PC-9 (cell line): ENCODE results near the gene SACM1L. TPM values are rescaled to one million over a fixed set of nuclear protein-coding genes. Genes with fewer than 3 reads are reported as not detected.

Experiments
- BruUV-seq: library from RNA; stranded (reverse); fragments of 400-500 nt; replicated peaks from 2 replicates; lab custom pipeline; 2021; lab: Mats Ljungman, UMichigan
- CTCF ChIA-PET: fragments of 300-600 bp; sonication (Branson Sonifier 250); formaldehyde crosslinking; loops from one replicate; lab custom pipeline; 2022; ENCODE audit warnings: antibody characterized with exemption; lab: Charles Lee
- POLR2A ChIA-PET: fragments of 300-600 bp; sonication (Branson Sonifier 250); formaldehyde crosslinking; loops from one replicate; lab custom pipeline; 2022; ENCODE audit warnings: antibody characterized with exemption; ENCODE audit not compliant: unreplicated experiment; lab: Charles Lee
- DNase-seq, 2 experiments: peaks; one replicate each; pipeline versions ENCODE4 v3.0.0 to v3.0.0-alpha.2; 2015 to 2022; ENCODE audit warnings: mixed read lengths in 1 of 2
- H2AFZ ChIP-seq: fragments of 200-600 bp; sonication (generic); 2 replicates; pipeline ENCODE4 v1.8.1; 2017; ENCODE audit warnings: antibody characterized with exemption
- H3F3A ChIP-seq: fragments of 200-600 bp; sonication (generic); 2 replicates; pipeline ENCODE4 v1.8.1; 2017; ENCODE audit warnings: antibody characterized with exemption, mild to moderate bottlenecking, low read depth; ENCODE audit not compliant: insufficient read depth
- H3K27ac ChIP-seq: fragments of 200-600 bp; sonication (generic); 2 replicates; pipeline ENCODE4 v1.6.1; 2016; ENCODE audit warnings: mixed run types
- H3K27me3 ChIP-seq: fragments of 200-600 bp; sonication (generic); 2 replicates; pipeline ENCODE4 v1.6.1; 2016; ENCODE audit warnings: low read depth, mixed run types; ENCODE audit not compliant: insufficient read depth
- H3K36me3 ChIP-seq: fragments of 200-600 bp; sonication (generic); 2 replicates; pipeline ENCODE4 v1.6.1; 2016; ENCODE audit warnings: low read depth, mixed run types
- H3K4me1 ChIP-seq: fragments of 200-600 bp; sonication (generic); replicated peaks from 2 replicates; pipeline ENCODE4 v1.6.1; 2016; ENCODE audit warnings: mixed run types; ENCODE audit not compliant: insufficient read depth
- H3K4me2 ChIP-seq: fragments of 200-600 bp; sonication (generic); 2 replicates; pipeline ENCODE4 v1.6.1; 2017; ENCODE audit warnings: mixed run types
- H3K4me3 ChIP-seq: fragments of 200-600 bp; sonication (generic); 2 replicates; pipeline ENCODE4 v1.6.1; 2016; ENCODE audit warnings: mixed run types
- H3K79me2 ChIP-seq: fragments of 200-600 bp; sonication (generic); 2 replicates; pipeline ENCODE4 v1.6.1; 2017; ENCODE audit warnings: low read depth, mixed run types
- H3K9me2 ChIP-seq: fragments of 200-600 bp; sonication (generic); 2 replicates; pipeline ENCODE4 v1.8.1; 2017; ENCODE audit warnings: mild to moderate bottlenecking; ENCODE audit not compliant: insufficient read depth
- H3K9me3 ChIP-seq: fragments of 200-600 bp; sonication (generic); 2 replicates; pipeline ENCODE4 v1.8.1; 2016; ENCODE audit warnings: low read depth; ENCODE audit not compliant: insufficient read depth
- H4K20me1 ChIP-seq: fragments of 200-600 bp; sonication (generic); 2 replicates; pipeline ENCODE4 v1.8.1; 2017; ENCODE audit not compliant: insufficient read depth
- CTCF ChIP-seq: fragments of 200-600 bp; sonication (generic); conservative IDR thresholded peaks from 2 replicates; pipeline ENCODE4 v1.6.1; 2017; ENCODE audit warnings: mixed run types, antibody characterized with exemption, mild to moderate bottlenecking, moderate library complexity
- EZH2 ChIP-seq: fragments of 200-600 bp; sonication (generic); IDR thresholded peaks from 2 replicates; pipeline ENCODE4 v1.8.0; 2017; ENCODE audit warnings: antibody characterized with exemption, low read depth
- intact Hi-C: fragments of 100-400 bp; cut with micrococcal nuclease; formaldehyde crosslinking; loops from one replicate; pipeline ENCODE4 v1.10.0; 2022; ENCODE audit not compliant: unreplicated experiment
- total RNA-seq: library from RNA; stranded (reverse); gene quantifications from 2 replicates; pipeline ENCODE4 v1.2.3, GENCODE V29; 2021

The SACM1L gene
- total RNA-seq, 1 experiment from 2014 or later = 33.9 TPM

DNA sequence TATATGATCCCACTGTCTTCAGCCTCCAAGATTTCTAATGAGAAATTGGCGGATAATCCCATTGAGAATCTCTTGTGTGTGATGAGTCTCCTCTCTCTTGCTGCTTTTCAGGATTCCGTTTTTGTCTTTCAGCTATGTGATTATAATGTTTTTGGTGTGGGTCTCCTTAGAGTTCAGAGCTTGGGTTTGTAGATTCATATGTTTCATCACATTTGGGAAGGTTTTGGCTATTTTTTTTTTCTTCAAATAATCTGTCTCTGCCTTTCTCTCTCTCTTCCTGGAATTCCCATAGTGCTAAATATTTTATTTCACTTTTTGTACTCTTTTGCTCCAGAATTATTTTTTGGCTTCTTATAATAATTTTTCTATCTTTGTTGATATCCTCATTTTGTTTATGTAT lies 40.4 kb downstream of the SACM1L start:
- no peaks in the 10 kb centered on the region for H4K20me1 ChIP-seq
- H3K79me2 ChIP-seq = no peaks in the 10 kb centered on the region
- no peak overlapping the region for H2AFZ ChIP-seq
- ChIA-PET CTCF (interaction anchor here (0.6 kb wide), 1 partner anchor 139 kb away, joined by 4 read pairs; no protein-coding TSS in a partner anchor), POLR2A (interaction anchor here (0.5 kb wide), 1 partner anchor 62 kb away, joined by 8 read pairs; no protein-coding TSS in a partner anchor)
- H3K4me1 ChIP-seq = no peaks in the 10 kb centered on the region
- no peak overlapping the region for H3K4me3 ChIP-seq
- H3K4me2 ChIP-seq = no peak overlapping the region
- no peaks in the 10 kb centered on the region for H3K36me3 ChIP-seq
- no peaks in the 10 kb centered on the region for H3K27me3 ChIP-seq
- H3K9me3 ChIP-seq = no peaks in the 10 kb centered on the region
- no TSS peak for BruUV-seq
- 0 out of 2 replicates have a peak, but pooled peaks cover 4% of the 10 kb centered on the region for H3F3A ChIP-seq
- H3K27ac ChIP-seq = no peak overlapping the region
- H3K9me2 ChIP-seq = no peaks in the 10 kb centered on the region
- DNase-seq = no peak
- no peak for TF ChIP-seq EZH2
- TF ChIP-seq CTCF = no peak
- intact Hi-C loops = no loop called here

- H3K4me1 ChIP-seq = no peaks in the 10 kb centered on the region
- H4K20me1 ChIP-seq = no peaks in the 10 kb centered on the region
- POLR2A ChIA-PET = interaction anchor here (0.6 kb wide), 1 partner anchor 1162 kb away, joined by 3 read pairs; no protein-coding TSS in a partner anchor
- no peaks in the 10 kb centered on the region for H3K9me2 ChIP-seq
- no peaks in the 10 kb centered on the region for H3K27me3 ChIP-seq
- no peak for DNase-seq
- TF ChIP-seq EZH2 = no peak
- no peak for TF ChIP-seq CTCF
- no peaks in the 10 kb centered on the region for H3K9me3 ChIP-seq
- no peaks in the 10 kb centered on the region for H3K79me2 ChIP-seq
- H3K4me3 ChIP-seq = no peak overlapping the region
- no peak overlapping the region for H2AFZ ChIP-seq
- no TSS peak for BruUV-seq
- intact Hi-C loops = no loop called here
- no peak overlapping the region for H3K4me2 ChIP-seq
- H3K36me3 ChIP-seq = no peaks in the 10 kb centered on the region
- H3F3A ChIP-seq = no peaks in the 10 kb centered on the region
- CTCF ChIA-PET = interaction anchor here (0.6 kb wide), 1 partner anchor 138 kb away, joined by 4 read pairs; no protein-coding TSS in a partner anchor
- H3K27ac ChIP-seq = no peak overlapping the region
These were observed 41.4 kb downstream of the SACM1L start for GRCh38 chr3:45730409-45731154.

GRCh38 chr3:45736707-45737106 lies 47.5 kb downstream of the SACM1L start:
- H3K4me1 ChIP-seq = no peaks in the 10 kb centered on the region
- H3K79me2 ChIP-seq = no peaks in the 10 kb centered on the region
- BruUV-seq = no TSS peak
- no peak overlapping the region for H3K27ac ChIP-seq
- TF ChIP-seq CTCF (no peak), EZH2 (no peak)
- no peak overlapping the region for H2AFZ ChIP-seq
- H3F3A ChIP-seq = no peaks in the 10 kb centered on the region
- no peaks in the 10 kb centered on the region for H3K9me3 ChIP-seq
- no peaks in the 10 kb centered on the region for H4K20me1 ChIP-seq
- H3K9me2 ChIP-seq = no peaks in the 10 kb centered on the region
- intact Hi-C loops = no loop called here
- H3K27me3 ChIP-seq = no peaks in the 10 kb centered on the region
- H3K36me3 ChIP-seq = peaks cover 13% of the 10 kb centered on the region; the same call in 1 of the 2 replicates
- H3K4me3 ChIP-seq = no peak overlapping the region
- no peak for DNase-seq
- CTCF ChIA-PET = no interaction called here
- POLR2A ChIA-PET = no interaction called here
- no peak overlapping the region for H3K4me2 ChIP-seq
